ENCODE results near the gene GPN2. TPM values are rescaled to one million over a fixed set of nuclear protein-coding genes. Genes with fewer than 3 reads are reported as not detected.
A peak's percentile ranks its signal among the peaks of the same experiment; 100 is the strongest.

The GPN2 gene
- total and polyA plus RNA-seq, 12 donors = 17.2 to 50.7 (median 27.1) TPM

GRCh38 chr1:26853600-26853999, 36.5 kb downstream of the GPN2 start:
- Histone ChIP-seq H3K4me1 (replicated peaks in 1 of 2) (peaks cover 0 to 10% of the 10 kb centered on the region in 2 donors), H3K27me3 (no peaks in the 10 kb centered on the region), H3K4me3 (no peak overlapping the region), H3K9me3 (replicated peaks in 1 of 3) (no peaks in the 10 kb centered on the region), H3K36me3 (replicated peaks in 1 of 2) (peaks cover 0 to 61% of the 10 kb centered on the region in 2 donors), H3K27ac (no peak overlapping the region)
- 91 to 98% (median 96%) methylated on average over 5 to 10 of the region's 10 CpGs for WGBS, 4 donors
- intact Hi-C loops (cut with DNase I) = no loop called here
- DNase-seq = no peak
- TF ChIP-seq POLR2A (IDR thresholded peaks at IDR 0.05) (no peak), CTCF (IDR thresholded peaks at IDR 0.05) (no peak)

GRCh38 chr1:26853156-26853555, 36.9 kb downstream of the GPN2 start:
- H3K36me3 ChIP-seq (replicated peaks in 1 of 2) = peaks cover 0 to 66% of the 10 kb centered on the region in 2 donors
- H3K4me3 ChIP-seq = no peak overlapping the region
- H3K27ac ChIP-seq = no peak overlapping the region
- 24 to 41% (median 32%) methylated on average over 3 of the region's 3 CpGs for WGBS, 4 donors
- TF ChIP-seq POLR2A (IDR thresholded peaks at IDR 0.05) (no peak), CTCF (IDR thresholded peaks at IDR 0.05) (peak; percentile 55 to 84 (median 72))
- H3K9me3 ChIP-seq (replicated peaks in 1 of 3) = no peaks in the 10 kb centered on the region
- intact Hi-C loops (cut with DNase I) = no loop called here
- peak; percentile 83 to 95 (median 87) for DNase-seq
- no peaks in the 10 kb centered on the region for H3K27me3 ChIP-seq
- peaks cover 0 to 12% of the 10 kb centered on the region in 2 donors for H3K4me1 ChIP-seq (replicated peaks in 1 of 2)

GRCh38 chr1:26852701-26853100, 37.4 kb downstream of the GPN2 start:
- DNase-seq = no peak
- Histone ChIP-seq H3K36me3 (replicated peaks in 1 of 2) (peaks cover 0 to 67% of the 10 kb centered on the region in 2 donors), H3K27ac (no peak overlapping the region), H3K27me3 (no peaks in the 10 kb centered on the region), H3K4me3 (no peak overlapping the region), H3K9me3 (replicated peaks in 1 of 3) (no peaks in the 10 kb centered on the region), H3K4me1 (replicated peaks in 1 of 2) (peaks cover 0 to 12% of the 10 kb centered on the region in 2 donors)
- intact Hi-C loops (cut with DNase I) = no loop called here
- 74 to 83% (median 78%) methylated on average over 7 to 9 of the region's 9 CpGs for WGBS, 4 donors
- TF ChIP-seq CTCF (IDR thresholded peaks at IDR 0.05) (no peak), POLR2A (IDR thresholded peaks at IDR 0.05) (no peak)

- Histone ChIP-seq H3K9me3 (replicated peaks in 1 of 3) (no peaks in the 10 kb centered on the region), H3K4me1 (replicated peaks in 1 of 2) (peaks cover 0 to 12% of the 10 kb centered on the region in 2 donors), H3K36me3 (replicated peaks in 1 of 2) (peaks cover 0 to 67% of the 10 kb centered on the region in 2 donors), H3K27ac (no peak overlapping the region), H3K27me3 (no peaks in the 10 kb centered on the region), H3K4me3 (no peak overlapping the region)
- intact Hi-C loops (cut with DNase I) = no loop called here
- no peak for DNase-seq
- TF ChIP-seq CTCF (IDR thresholded peaks at IDR 0.05) (no peak), POLR2A (IDR thresholded peaks at IDR 0.05) (no peak)
- 89 to 93% (median 91%) methylated on average over 12 of the region's 12 CpGs for WGBS, 4 donors
Measured at GRCh38 chr1:26851106-26851684, 38.9 kb downstream of the GPN2 start.

Measured in adrenal gland (tissue), 12 donors.